Lower leg skin (tissue), 4 donors: ENCODE results near the gene ST13. TPM values are rescaled to one million over a fixed set of nuclear protein-coding genes. Genes with fewer than 3 reads are reported as not detected.
"Not testable (repeated sequence)": the region's sequence is repeated elsewhere in the genome, so short reads cannot be mapped to it uniquely, and the experiment has no call there.

Experiments
- DNase-seq, 2 donors: peaks; one replicate each; pipeline ENCODE4 v3.0.0-alpha.2; 2019; ENCODE audit warnings: low spot score in 2 of 2
- H3K4me3 ChIP-seq: fragments of 200-600 bp; sonication (generic); 2 replicates; pipeline ENCODE4 v1.5.1; 2017; ENCODE audit warnings: mild to moderate bottlenecking, low read depth; ENCODE audit not compliant: poor library complexity, severe bottlenecking
- CTCF ChIP-seq, 3 donors: fragments of 450-650 bp; IDR thresholded peaks; one replicate each; pipeline ENCODE4 v1.5.1; 2016; ENCODE audit warnings: antibody characterized with exemption in 3 of 3, mild to moderate bottlenecking in 3 of 3, moderate library complexity in 2 of 3
- POLR2A ChIP-seq, 2 donors: fragments of 450-650 bp; IDR thresholded peaks; one replicate each; pipeline ENCODE4 v1.6.1; 2016 to 2017; ENCODE audit warnings: antibody characterized with exemption in 2 of 2, mild to moderate bottlenecking in 1 of 2, moderate library complexity in 1 of 2
- WGBS, 2 donors: methylation state at CpG; one replicate each; pipeline ENCODE4 v1.1.5; 2018; 5-methylcytosine and 5-hydroxymethylcytosine counted together
- intact Hi-C: fragments of 100-400 bp; cut with DNase I; formaldehyde crosslinking; loops from one replicate; pipeline ENCODE4 v1.15.0; 2023; ENCODE audit warnings: low total_unique reads
- microRNA-seq, 2 donors: library from miRNA; unstranded; fragments of <30 nt; microRNA quantifications; one replicate each; pipeline ENCODE4, GENCODE V29; 2016; ENCODE audit warnings: borderline replicate concordance in 2 of 2, borderline number of aligned reads in 1 of 2
- total RNA-seq, 4 donors: library from RNA; depleted of rRNA; stranded (reverse); fragments of >200 nt; gene quantifications; one replicate each; pipeline ENCODE4 v1.1.0, GENCODE V29; 2016

The ST13 gene
- total RNA-seq, 4 donors from 2014 or later: 130 to 143 (median 139) TPM

DNA sequence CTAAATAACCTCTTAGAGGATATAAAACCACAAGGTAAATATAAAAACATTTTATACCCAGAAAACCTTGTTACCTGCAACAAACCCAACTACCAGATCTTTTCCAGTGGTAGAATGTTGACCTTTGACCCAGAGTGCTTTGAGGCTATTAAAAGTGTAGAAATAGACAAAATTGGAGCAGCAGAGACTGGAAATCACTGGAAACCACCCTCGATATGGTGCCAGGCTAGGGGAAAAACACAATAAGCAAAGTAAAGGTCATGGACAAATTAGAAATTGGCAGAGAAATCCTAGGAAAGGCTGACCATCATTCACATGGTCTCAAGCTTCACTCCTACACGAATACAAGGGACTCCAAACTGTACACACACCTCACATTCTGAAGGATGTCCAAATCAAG lies 64.0 kb downstream of the ST13 start:
- DNase-seq: no peak
- TF ChIP-seq POLR2A (IDR thresholded peaks at IDR 0.05) (no peak), CTCF (IDR thresholded peaks at IDR 0.05) (no peak)
- 76 to 84% methylated on average over 2 of the region's 2 CpGs for WGBS, 2 donors
- no peak overlapping the region for H3K4me3 ChIP-seq
- intact Hi-C loops: no loop called here

DNA sequence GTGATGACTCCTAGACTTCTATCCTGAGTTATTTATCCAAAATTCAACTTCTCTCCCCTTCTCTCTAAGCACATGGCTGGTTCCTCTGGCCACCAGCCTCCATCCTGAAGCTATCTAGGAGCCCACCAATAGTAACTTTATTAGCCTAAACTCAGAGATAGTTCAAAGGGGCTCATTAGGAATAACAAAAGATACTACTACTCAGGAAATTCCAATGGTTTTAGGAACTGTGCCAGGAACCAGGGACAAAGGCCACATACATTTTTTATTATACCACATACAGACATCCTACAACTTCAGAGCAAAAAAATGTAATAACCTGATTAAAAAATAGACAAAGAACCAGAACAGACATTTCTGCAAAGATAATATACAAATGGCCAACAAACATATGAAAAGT lies 65.2 kb downstream of the ST13 start:
- DNase-seq: no peak
- intact Hi-C loops: no loop called here
- no peak overlapping the region for H3K4me3 ChIP-seq
- no peak for TF ChIP-seq CTCF (IDR thresholded peaks at IDR 0.05)
- TF ChIP-seq POLR2A (IDR thresholded peaks at IDR 0.05): no peak

DNA sequence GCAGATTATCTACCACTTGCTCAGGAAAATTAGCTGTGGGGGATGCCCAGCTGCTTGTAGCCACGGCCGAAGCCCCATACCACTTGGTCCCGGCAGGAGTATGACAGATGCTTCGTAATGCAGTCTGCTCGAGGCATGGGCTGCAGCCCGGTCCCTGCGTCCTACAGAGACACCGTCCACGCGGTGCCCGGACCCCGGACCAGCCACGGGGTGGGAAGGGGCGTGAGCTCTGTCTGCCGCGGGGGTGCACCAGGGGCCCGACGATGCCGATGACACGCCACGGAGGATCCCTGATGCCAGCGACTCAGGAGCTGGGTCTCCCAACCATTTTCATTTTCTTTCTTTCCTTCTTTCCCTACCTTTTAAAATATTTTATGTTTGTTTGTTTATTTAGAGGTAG lies 67.3 kb downstream of the ST13 start:
- DNase-seq: no peak
- H3K4me3 ChIP-seq: no peak overlapping the region
- intact Hi-C loops: no loop called here
- 96 to 97% methylated on average over 22 of the region's 22 CpGs for WGBS, 2 donors
- TF ChIP-seq POLR2A (IDR thresholded peaks at IDR 0.05) (no peak), CTCF (IDR thresholded peaks at IDR 0.05) (no peak)

- TF ChIP-seq CTCF (IDR thresholded peaks at IDR 0.05) (no peak), POLR2A (IDR thresholded peaks at IDR 0.05) (no peak)
- DNase-seq: no peak
- intact Hi-C loops: no loop called here
- H3K4me3 ChIP-seq: no peak overlapping the region
- 43 to 57% methylated on average over 3 of the region's 3 CpGs for WGBS, 2 donors
Measured at GRCh38 chr22:40782521-40782920, 73.9 kb downstream of the ST13 start.

- peak in 1 of 2 donors; percentile 17 for DNase-seq
- 91 to 92% methylated on average over 14 of the region's 14 CpGs for WGBS, 2 donors
Measured at GRCh38 chr22:40781749-40782148, 74.7 kb downstream of the ST13 start.

More at GRCh38 chr22:40781749-40782148, 74.7 kb downstream of the ST13 start:
- intact Hi-C loops, H3K4me3 ChIP-seq: not testable (repeated sequence)

Small RNA genes lying within 50 kb of the gene (microRNA-seq; reads per million reads assigned to microRNA genes)
- gene MIR4766: 0 to 0.57 reads per million in 2 donors

Other genes starting within 250 kb of the ST13 start
- gene MRTFA, start 219.9 kb downstream of the ST13 start, total RNA-seq: 100 to 1,000 TPM in 2 of 4 donors, 10 to 100 TPM in 2; 59.7 to 163 (median 111) TPM
- under 1 TPM; 0.19 to 0.58 (median 0.41) TPM for gene MCHR1, start 177.2 kb downstream of the ST13 start, total RNA-seq
- 10 to 100 TPM; 15.4 to 23.0 (median 19.5) TPM for gene SLC25A17, start 37.3 kb downstream of the ST13 start, total RNA-seq
- 10 to 100 TPM in 3 of 4 donors, 1 to 10 TPM in 1; 8.7 to 11.2 (median 10.6) TPM for gene XPNPEP3, start 509 bp upstream of the ST13 start, total RNA-seq
- not detected for gene DNAJB7, start 5.5 kb upstream of the ST13 start, total RNA-seq
- gene RBX1, start 94.7 kb upstream of the ST13 start, total RNA-seq: 10 to 100 TPM; 26.5 to 47.7 (median 42.0) TPM
- gene EP300, start 236.0 kb upstream of the ST13 start, total RNA-seq: 10 to 100 TPM; 72.4 to 86.9 (median 74.9) TPM